DOHH2 (cell line): ENCODE data around the gene MAN2C1.

ENCODE experiments used
- CTCF ChIP-seq: fragments of 200-600 bp; sonication (generic); IDR thresholded peaks from one replicate; pipeline ENCODE4 v1.5.1; 2014; ENCODE audit warnings: antibody characterized with exemption, mild to moderate bottlenecking, low read depth, low read length; ENCODE audit not compliant: poor library complexity, severe bottlenecking
- EZH2phosphoT487 ChIP-seq: fragments of 200-600 bp; sonication (generic); IDR thresholded peaks from 2 replicates; pipeline ENCODE4 v1.6.1; 2017; ENCODE audit warnings: borderline replicate concordance, mild to moderate bottlenecking, antibody characterized with exemption, low read length, moderate library complexity, mixed read lengths

GRCh38 chr15:75348562-75349350 lies 19.7 kb downstream of the MAN2C1 start:
- no peak for TF ChIP-seq CTCF
- no peak for TF ChIP-seq EZH2phosphoT487
